ENCODE measurements around the gene ADCY1.

DNA sequence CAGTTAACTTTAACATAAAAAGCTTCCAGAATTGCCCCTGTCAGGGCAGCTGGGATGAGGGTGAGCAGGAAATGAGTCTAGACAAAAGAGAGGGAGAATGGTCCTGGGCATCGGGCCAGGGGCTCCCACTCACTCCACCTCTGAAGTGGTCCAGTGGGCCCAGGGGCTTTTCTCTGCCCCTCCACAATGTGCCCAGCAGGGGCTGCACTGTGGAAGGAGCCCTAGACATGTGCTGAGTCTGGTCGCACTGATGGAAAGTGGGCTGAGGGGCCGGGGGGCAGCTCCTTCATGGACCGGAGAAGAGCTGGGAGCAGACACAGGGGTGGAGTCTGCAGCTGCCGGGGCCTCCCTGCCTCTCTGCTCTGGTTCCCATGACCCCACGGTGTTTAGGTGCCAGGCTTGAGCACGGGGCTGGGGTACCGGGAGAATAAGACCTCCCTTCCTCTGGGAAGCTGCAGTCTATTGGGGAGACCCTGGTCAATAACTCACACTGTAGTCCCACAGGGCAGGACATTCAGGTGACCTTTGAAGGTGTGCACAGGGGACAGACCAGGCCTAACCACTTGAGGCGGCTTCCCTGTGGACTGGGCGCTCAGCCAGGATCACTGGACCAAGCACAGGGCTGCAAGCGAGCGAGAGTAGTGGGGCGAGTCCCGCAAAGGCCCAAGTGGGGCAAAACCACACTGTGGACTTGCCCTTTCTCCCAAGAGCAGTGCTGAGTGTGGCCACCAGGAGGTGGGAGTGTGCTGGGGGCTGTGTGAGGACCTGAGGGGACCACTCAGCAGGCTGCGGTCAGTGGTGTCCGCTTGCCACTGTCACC, 6.1 kb downstream of the ADCY1 start:
- TF ChIP-seq, protein P1, sequence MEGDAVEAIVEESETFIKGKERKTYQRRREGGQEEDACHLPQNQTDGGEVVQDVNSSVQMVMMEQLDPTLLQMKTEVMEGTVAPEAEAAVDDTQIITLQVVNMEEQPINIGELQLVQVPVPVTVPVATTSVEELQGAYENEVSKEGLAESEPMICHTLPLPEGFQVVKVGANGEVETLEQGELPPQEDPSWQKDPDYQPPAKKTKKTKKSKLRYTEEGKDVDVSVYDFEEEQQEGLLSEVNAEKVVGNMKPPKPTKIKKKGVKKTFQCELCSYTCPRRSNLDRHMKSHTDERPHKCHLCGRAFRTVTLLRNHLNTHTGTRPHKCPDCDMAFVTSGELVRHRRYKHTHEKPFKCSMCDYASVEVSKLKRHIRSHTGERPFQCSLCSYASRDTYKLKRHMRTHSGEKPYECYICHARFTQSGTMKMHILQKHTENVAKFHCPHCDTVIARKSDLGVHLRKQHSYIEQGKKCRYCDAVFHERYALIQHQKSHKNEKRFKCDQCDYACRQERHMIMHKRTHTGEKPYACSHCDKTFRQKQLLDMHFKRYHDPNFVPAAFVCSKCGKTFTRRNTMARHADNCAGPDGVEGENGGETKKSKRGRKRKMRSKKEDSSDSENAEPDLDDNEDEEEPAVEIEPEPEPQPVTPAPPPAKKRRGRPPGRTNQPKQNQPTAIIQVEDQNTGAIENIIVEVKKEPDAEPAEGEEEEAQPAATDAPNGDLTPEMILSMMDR (IDR thresholded peaks at IDR 0.05): no peak
- TF ChIP-seq POLR2A (IDR thresholded peaks at IDR 0.05): no peak
- no peak for TF ChIP-seq EP300 (IDR thresholded peaks at IDR 0.05)
